NCI-H2171 (cell line): ENCODE results near the gene GSTM4.
"Not testable (repeated sequence)": the region's sequence is repeated elsewhere in the genome, so short reads cannot be mapped to it uniquely, and the experiment has no call there.

Experiments
- DNase-seq: peaks from one replicate; lab custom pipeline; 2025; lab: John Stamatoyannopoulos, UW

The GSTM4 gene

DNA sequence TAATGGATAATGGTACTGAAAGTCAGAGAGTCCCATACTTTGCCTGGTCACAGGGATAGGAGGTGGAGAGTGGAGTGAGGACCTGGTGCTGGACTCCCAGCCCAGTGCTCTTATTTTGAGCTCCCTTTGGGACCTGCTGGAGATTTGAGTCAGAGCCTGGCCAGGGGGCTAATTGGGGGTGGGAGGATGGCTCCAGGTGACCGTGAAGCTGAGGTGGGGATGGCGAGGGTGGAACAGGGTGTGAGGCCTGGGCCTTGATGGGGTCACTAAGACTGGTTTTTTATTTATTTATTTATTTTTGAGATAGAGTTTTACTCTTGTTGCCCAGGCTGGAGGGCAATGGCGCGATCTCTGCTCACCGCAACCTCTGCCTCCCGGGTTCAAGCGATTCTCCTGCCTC is 18.5 kb upstream of the GSTM4 start:
- no peak for DNase-seq

GRCh38 chr1:109639063-109639840 is 16.6 kb upstream of the GSTM4 start:
- no peak for DNase-seq

DNA sequence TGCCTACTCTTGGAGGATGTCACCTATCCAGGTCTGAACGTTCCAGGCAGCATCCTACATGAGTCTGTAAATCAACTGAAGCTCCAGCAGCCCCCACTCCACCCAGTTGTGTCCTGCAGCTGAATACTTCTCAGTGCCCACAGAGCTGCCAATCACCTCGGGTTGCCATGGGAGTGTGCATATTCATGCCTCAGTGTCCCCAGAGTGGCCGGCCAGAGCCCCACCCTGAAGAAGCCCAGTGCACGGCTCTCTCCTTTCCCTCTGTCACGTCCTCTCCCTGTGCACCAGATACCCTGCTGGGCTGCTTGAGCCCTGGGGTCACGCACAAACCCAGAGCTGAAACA is 16.1 kb upstream of the GSTM4 start:
- DNase-seq = no peak

- DNase-seq = no peak
Measured at GRCh38 chr1:109640285-109640865, 15.5 kb upstream of the GSTM4 start.

DNA sequence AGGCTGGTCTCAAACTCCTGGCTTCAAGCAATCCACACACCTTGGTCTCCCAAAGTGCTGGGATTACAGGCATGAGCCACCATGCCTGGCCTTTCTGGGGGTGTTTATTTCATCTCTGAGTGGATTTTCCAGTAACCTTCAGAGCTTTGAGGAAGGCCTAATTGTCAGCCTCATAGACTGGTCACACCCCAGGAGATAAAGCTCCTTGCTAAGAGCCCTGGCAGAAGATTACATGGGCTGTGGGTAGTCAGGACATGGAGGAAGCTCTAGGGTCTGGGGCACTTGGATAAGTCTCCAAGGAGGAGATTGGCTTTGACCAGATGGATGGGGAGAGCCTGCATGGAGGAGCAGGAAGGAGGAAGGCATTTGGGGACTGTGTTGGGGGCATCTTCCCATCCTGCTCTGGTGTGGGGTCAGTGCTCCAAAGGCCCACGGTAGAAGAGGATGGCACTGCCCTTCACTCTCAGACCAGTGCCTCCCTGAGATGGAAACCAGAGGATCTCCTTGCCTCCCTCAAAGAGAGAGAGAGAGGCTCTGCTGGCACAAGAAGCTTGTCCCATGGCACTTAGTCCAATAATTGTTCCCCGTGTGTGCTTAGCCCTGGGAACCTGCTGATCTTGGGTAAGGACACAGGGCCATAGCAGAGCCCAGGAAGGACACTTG is 14.7 kb upstream of the GSTM4 start:
- no peak for DNase-seq

GRCh38 chr1:109641861-109642260 is 14.0 kb upstream of the GSTM4 start:
- DNase-seq = no peak

DNA sequence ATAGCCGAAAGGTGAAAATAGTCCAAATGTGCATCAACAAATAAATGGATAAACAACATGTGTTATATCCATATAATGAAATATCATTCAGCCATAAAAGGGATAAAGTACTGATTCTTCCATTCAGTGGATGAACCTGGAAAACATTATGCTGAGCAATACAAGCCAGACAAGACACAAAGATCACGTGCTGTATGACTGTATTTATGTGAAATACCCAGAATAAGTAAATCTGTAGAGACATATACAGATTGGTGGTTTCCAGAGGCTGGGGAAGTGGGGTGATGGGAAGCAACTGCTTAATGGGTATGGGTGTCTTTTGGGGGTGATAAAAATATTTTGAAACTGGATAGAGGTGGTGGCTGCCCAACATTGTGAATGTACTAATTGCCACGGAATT is 13.3 kb upstream of the GSTM4 start:
- DNase-seq = no peak

GRCh38 chr1:109643385-109644230 is 12.3 kb upstream of the GSTM4 start:
- DNase-seq = no peak

GRCh38 chr1:109644670-109645069 is 11.2 kb upstream of the GSTM4 start:
- DNase-seq = no peak

- DNase-seq = no peak
Measured at GRCh38 chr1:109649491-109649914, 6.4 kb upstream of the GSTM4 start.

GRCh38 chr1:109650609-109651008 is 5.3 kb upstream of the GSTM4 start:
- no peak for DNase-seq

- DNase-seq = no peak
Measured at GRCh38 chr1:109652402-109652801, 3.5 kb upstream of the GSTM4 start.

GRCh38 chr1:109653306-109653705 is 2.6 kb upstream of the GSTM4 start:
- DNase-seq = no peak

- no peak for DNase-seq
Measured at GRCh38 chr1:109654519-109654918, 1.4 kb upstream of the GSTM4 start.

- no peak for DNase-seq
Measured at GRCh38 chr1:109657395-109657794, 1.5 kb downstream of the GSTM4 start.

DNA sequence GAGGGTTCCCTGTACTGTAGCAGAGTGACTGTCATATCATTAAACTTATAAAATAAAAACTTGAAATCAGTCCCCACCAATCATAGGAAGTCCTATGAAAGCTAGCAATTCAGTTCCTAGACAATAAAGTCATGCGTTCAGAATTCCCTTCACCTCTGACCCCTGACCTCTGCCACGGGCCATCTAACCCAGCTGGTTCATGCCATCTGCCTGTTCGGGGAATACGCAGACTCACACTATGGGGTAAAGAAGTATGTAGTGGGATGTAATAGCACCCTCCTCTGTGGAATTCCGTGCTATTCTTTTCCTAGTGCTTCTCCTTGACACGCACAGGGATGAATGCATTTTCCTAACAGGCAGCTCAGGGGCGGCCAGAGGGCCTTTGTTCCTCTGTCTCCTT is 2.1 kb downstream of the GSTM4 start:
- DNase-seq = no peak

DNA sequence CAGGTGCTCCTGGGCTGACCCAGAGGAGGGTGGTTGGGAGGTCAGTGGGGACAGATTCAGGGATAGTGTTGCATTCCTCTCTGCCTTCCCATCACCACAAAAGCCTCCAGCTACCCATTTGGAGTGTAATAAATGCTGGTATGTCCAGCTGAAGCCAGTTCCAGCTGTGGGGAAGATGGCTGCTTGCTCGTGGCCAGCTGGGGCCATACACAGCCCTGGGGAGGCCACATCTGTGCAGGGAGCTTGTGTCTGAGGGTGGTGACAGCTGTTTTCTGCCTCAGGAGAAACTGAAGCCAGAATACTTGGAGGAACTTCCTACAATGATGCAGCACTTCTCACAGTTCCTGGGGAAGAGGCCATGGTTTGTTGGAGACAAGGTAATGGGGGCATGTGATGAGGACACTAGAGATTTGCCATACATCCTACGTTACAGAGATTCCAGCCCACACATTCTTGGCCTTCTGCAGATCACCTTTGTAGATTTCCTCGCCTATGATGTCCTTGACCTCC is 2.7 kb downstream of the GSTM4 start:
- no peak for DNase-seq

DNA sequence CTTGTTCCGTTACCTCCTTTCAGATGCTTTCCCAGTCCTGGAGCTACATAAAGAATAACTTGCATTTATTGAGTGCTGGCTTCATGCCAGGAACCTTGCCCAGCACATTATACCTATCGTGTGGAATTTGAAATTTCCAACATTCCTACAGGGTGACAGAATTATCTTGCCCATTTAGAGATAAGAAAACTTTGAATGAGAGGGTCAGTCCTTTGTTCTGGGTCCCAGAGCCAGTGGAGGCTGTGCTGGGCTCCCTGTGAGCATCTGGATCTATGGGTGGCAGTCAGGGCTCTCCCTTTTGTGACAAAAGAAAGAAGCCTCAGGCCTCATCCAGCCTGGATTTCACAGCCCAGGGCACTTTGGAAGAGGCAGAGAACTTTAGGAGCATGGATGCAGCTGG is 3.2 kb downstream of the GSTM4 start:
- DNase-seq = no peak

- peak; percentile 95 for DNase-seq
Measured at GRCh38 chr1:109659997-109660690, 4.2 kb downstream of the GSTM4 start.

- DNase-seq = not testable (repeated sequence)
Measured at GRCh38 chr1:109660691-109661026, 4.8 kb downstream of the GSTM4 start.

DNA sequence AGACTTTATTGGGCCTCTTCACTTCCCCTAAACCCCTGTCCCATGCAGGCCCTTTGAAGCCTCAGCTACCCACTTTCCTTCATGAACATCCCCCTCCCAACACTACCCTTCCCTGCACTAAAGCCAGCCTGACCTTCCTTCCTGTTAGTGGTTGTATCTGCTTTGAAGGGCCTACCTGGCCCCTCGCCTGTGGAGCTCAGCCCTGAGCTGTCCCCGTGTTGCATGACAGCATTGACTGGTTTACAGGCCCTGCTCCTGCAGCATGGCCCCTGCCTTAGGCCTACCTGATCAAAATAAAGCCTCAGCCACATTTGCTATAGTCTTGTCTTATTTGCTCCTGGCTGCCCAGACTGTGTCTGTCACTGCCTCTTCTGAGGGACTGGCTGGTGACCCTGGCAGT is 5.5 kb downstream of the GSTM4 start:
- no peak for DNase-seq

DNA sequence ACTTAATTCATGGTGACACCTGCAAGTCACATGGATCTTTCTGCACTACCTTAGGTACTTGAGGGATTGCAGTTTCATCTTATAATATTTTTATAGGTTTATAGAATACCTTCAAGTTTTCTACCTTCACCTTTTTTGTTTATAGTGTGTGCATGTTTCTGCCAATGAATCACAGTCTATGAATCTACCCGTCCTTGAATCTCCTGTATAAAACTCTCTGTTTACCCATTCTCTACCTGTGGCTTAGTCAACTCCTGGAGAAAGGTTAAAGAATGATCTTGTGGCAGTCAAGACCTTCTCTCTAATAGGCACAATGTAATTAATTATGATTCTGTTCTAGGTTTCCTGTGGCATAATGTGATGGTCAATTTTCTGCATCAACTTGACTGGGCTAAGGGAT is 8.8 kb downstream of the GSTM4 start:
- DNase-seq = no peak
